ENCODE data around the gene ORAI1. TPM values are rescaled to one million over a fixed set of nuclear protein-coding genes. Genes with fewer than 3 reads are reported as not detected.

The ORAI1 gene
- total RNA-seq (10 to 100 TPM in 3 of 10 donors, 1 to 10 TPM in 7; 6.0 to 14.1 (median 8.8) TPM), polyA plus RNA-seq (10 to 100 TPM in 1 of 2 donors, 1 to 10 TPM in 1; 1.8 to 18.1 TPM)
- long read RNA-seq, donor 1, transcript ORAI1-203 (2 exons, 2,138 nt) = major isoform, 15 of 29 reads
- long read RNA-seq, donor 1, partial matches to known transcripts = 13 of 29 reads
- long read RNA-seq, donor 1, other reads (novel, unspliced or antisense) = 1 of 29 reads
- long read RNA-seq, donor 2, transcript ORAI1-203 (2 exons, 2,138 nt) = major isoform, 24 of 35 reads
- long read RNA-seq, donor 2, partial matches to known transcripts = 0 of 35 reads
- long read RNA-seq, donor 2, other reads (novel, unspliced or antisense) = 11 of 35 reads
- long read RNA-seq, donor 3, partial matches to known transcripts = 0 of 4 reads
- long read RNA-seq, donor 3, other reads (novel, unspliced or antisense) = 2 of 4 reads

GRCh38 chr12:121626087-121626852 is at the start of gene ORAI1:
Gene ORAI1, plus strand, starts transcription at chr12:121626530.
- DNase-seq (peak; percentile 96 to 98), ATAC-seq (peak; percentile 90 to 96 (median 93))
- no peaks in the 10 kb centered on the region for H3K27me3 ChIP-seq
- H3K4me3 ChIP-seq = peak within 1 kb of the TSS; percentile 57 to 97 (median 76)
- peak within 1 kb of the TSS; percentile 76 to 96 (median 92) for H3K27ac ChIP-seq
- no peaks in the 10 kb centered on the region for H3K9me3 ChIP-seq
- H3K4me1 ChIP-seq = peaks cover 3 to 58% (median 46%) of the 10 kb centered on the region in 9 donors
- intact Hi-C loops (cut with DNase I) = loop anchor here (2.0 to 10.0 kb wide), 15 partner anchors 36 to 131 kb away; partner anchors contain the start of genes KDM2B (in 4 of the 10) and MORN3 (in 1 of the 10)
- WGBS, 2 donors = 1 to 2% methylated on average over 65 to 92 of the region's 92 CpGs
- TF ChIP-seq CTCF (IDR thresholded peaks at IDR 0.05) = peak in 6 of 9 donors; percentile 4 to 47 (median 28)
- H3K36me3 ChIP-seq = no peaks in the 10 kb centered on the region

GRCh38 chr12:121576851-121577391 is 49.4 kb upstream of the ORAI1 start:
- Histone ChIP-seq H3K36me3 (peaks cover 0 to 36% (median 9%) of the 10 kb centered on the region in 9 donors), H3K4me1 (peaks cover 13 to 47% (median 39%) of the 10 kb centered on the region in 9 donors), H3K27me3 (no peaks in the 10 kb centered on the region), H3K4me3 (no peak overlapping the region), H3K9me3 (no peaks in the 10 kb centered on the region), H3K27ac (peak overlapping the region in 8 of 10 donors; percentile 2 to 93 (median 48))
- no peak for DNase-seq
- no peak for TF ChIP-seq CTCF (IDR thresholded peaks at IDR 0.05)
- 41 to 49% methylated on average over 4 of the region's 4 CpGs for WGBS, 2 donors
- no peak for ATAC-seq
- intact Hi-C loops (cut with DNase I) = loop anchor here in 2 of 10 donors (5.0 kb wide), 2 partner anchors 40 to 45 kb away; no protein-coding TSS in a partner anchor

- TF ChIP-seq CTCF (IDR thresholded peaks at IDR 0.05) = no peak
- no peaks in the 10 kb centered on the region for H3K9me3 ChIP-seq
- peak overlapping the region in 8 of 10 donors; percentile 27 to 93 (median 84) for H3K27ac ChIP-seq
- no peak for ATAC-seq
- H3K4me3 ChIP-seq = peak overlapping the region in 3 of 10 donors; percentile 75 to 92 (median 84)
- intact Hi-C loops (cut with DNase I) = loop anchor here in 3 of 10 donors (2.0 to 5.0 kb wide), 3 partner anchors 40 to 49 kb away; partner anchors contain the start of gene ORAI1 (in 1 of the 3)
- WGBS, 2 donors = 90 to 92% methylated on average over 10 of the region's 10 CpGs
- no peak for DNase-seq
- H3K36me3 ChIP-seq = peaks cover 0 to 29% (median 9%) of the 10 kb centered on the region in 9 donors
- H3K4me1 ChIP-seq = peaks cover 13 to 54% (median 45%) of the 10 kb centered on the region in 9 donors
- H3K27me3 ChIP-seq = no peaks in the 10 kb centered on the region
Measured at GRCh38 chr12:121577443-121578180, 48.7 kb upstream of the ORAI1 start.
